Stimulated activated CD8-positive, alpha-beta memory T cell treated with anti-CD3 and anti-CD28 coated beads, Interleukin-2, amount 100 ng/mL, for 48 hours (primary cell): ENCODE results near the gene C14orf119.
"Not testable (repeated sequence)": the region's sequence is repeated elsewhere in the genome, so short reads cannot be mapped to it uniquely, and the experiment has no call there.

Experiments
- DNase-seq, 2 donors: peaks; one replicate each; pipeline ENCODE4 v3.0.0-alpha.2; 2020; ENCODE audit warnings: low read depth in 2 of 2

C14orf119 gene

GRCh38 chr14:23089498-23090253 is 5.6 kb upstream of the C14orf119 start:
- no peak for DNase-seq

GRCh38 chr14:23090254-23090636 is 5.1 kb upstream of the C14orf119 start:
- no peak for DNase-seq

- DNase-seq, result no peak
Measured at GRCh38 chr14:23091294-23092225, 3.7 kb upstream of the C14orf119 start.

GRCh38 chr14:23093104-23093503 is 2.2 kb upstream of the C14orf119 start:
- DNase-seq, result no peak

- no peak for DNase-seq
Measured at GRCh38 chr14:23093526-23093925, 1.8 kb upstream of the C14orf119 start.

- DNase-seq, result no peak
Measured at GRCh38 chr14:23093991-23094665, 1.2 kb upstream of the C14orf119 start.

- DNase-seq, result peak; percentile 59 to 62
Measured at GRCh38 chr14:23094666-23095195, 574 bp upstream of the C14orf119 start, which contains the start of gene ACIN1. Gene ACIN1, minus strand, starts transcription at chr14:23095136. Its CDS starts 24 bp downstream, at chr14:23095112.

GRCh38 chr14:23097786-23098185 is 2.5 kb downstream of the C14orf119 start:
- DNase-seq, result no peak

- DNase-seq, result no peak
Measured at GRCh38 chr14:23099212-23099861, 4.0 kb downstream of the C14orf119 start.

GRCh38 chr14:23101213-23101970 is 6.1 kb downstream of the C14orf119 start:
- DNase-seq, result no peak

- no peak for DNase-seq
Measured at GRCh38 chr14:23101986-23102625, 6.8 kb downstream of the C14orf119 start.

GRCh38 chr14:23102801-23103200 is 7.5 kb downstream of the C14orf119 start:
- no peak for DNase-seq

- DNase-seq, result no peak
Measured at GRCh38 chr14:23103581-23103980, 8.3 kb downstream of the C14orf119 start.

- no peak for DNase-seq
Measured at GRCh38 chr14:23104070-23104590, 8.8 kb downstream of the C14orf119 start.

- no peak for DNase-seq
Measured at GRCh38 chr14:23104591-23105347, 9.5 kb downstream of the C14orf119 start, which contains the start of gene CIROP. Gene CIROP, minus strand, starts transcription at chr14:23104989. Its CDS starts 69 bp downstream, at chr14:23104920.

- DNase-seq, result no peak
Measured at GRCh38 chr14:23105348-23105824, 10.1 kb downstream of the C14orf119 start.

- DNase-seq, result no peak
Measured at GRCh38 chr14:23106747-23107045, 11.4 kb downstream of the C14orf119 start.

- not testable (repeated sequence) for DNase-seq
Measured at GRCh38 chr14:23107620-23108019, 12.3 kb downstream of the C14orf119 start.

- not testable (repeated sequence) for DNase-seq
Measured at GRCh38 chr14:23108169-23108568, 12.9 kb downstream of the C14orf119 start.
